ENCODE results near the gene PCDHB14. TPM values are rescaled to one million over a fixed set of nuclear protein-coding genes. Genes with fewer than 3 reads are reported as not detected.
"Not testable (repeated sequence)": the region's sequence is repeated elsewhere in the genome, so short reads cannot be mapped to it uniquely, and the experiment has no call there.

The PCDHB14 gene
- polyA plus RNA-seq, 5 donors: 9.1 to 10.3 (median 9.3) TPM

DNA sequence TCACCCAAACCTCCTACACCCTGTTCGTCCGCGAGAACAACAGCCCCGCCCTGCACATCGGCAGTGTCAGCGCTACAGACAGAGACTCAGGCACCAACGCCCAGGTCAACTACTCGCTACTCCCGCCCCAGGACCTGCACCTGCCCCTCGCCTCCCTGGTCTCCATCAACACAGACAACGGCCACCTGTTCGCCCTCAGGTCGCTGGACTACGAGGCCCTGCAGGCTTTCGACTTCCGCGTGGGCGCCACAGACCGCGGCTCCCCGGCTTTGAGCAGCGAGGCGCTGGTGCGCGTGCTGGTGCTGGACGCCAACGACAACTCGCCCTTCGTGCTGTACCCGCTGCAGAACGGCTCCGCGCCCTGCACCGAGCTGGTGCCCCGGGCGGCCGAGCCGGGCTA is 22.0 kb upstream of the PCDHB14 start:
- not testable (repeated sequence) for DNase-seq

DNA sequence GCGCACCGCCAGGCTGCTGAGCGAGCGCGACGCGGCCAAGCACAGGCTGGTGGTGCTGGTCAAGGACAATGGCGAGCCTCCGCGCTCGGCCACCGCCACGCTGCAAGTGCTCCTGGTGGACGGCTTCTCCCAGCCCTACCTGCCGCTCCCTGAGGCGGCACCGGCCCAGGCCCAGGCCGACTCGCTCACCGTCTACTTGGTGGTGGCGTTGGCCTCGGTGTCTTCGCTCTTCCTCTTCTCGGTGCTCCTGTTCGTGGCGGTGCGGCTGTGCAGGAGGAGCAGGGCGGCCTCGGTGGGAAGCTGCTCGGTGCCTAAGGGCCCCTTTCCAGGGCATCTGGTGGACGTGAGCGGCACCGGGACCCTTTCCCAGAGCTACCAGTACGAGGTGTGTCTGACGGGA is 21.5 kb upstream of the PCDHB14 start:
- not testable (repeated sequence) for DNase-seq

DNA sequence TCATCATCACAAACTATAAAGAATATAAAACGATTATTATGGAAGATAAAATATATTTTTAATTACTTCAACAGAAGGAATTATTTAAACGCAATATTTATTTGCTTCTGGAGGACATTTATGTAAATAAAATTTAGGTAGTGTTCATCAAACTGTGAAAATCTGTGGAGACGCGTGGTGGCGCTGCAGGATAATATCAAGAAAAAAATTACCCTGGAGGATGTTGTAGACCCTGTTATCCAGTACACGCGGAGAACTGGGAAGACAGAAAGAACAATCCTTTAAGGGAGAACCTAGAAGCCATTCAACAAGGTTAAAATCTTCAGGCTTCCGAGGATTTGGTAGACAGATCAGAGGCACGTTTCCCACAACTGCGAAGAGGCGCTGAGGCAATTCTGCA is 14.7 kb upstream of the PCDHB14 start, which contains the start of gene PCDHB12:
TSS of gene PCDHB12 (plus strand) at position 242 of the 400 bp plus-strand sequence. CDS start 189 bp downstream, outside the sequence.
- peak in 1 of 2 donors; percentile 18 for DNase-seq

GRCh38 chr5:141210281-141210680 is 12.9 kb upstream of the PCDHB14 start:
- DNase-seq: not testable (repeated sequence)

DNA sequence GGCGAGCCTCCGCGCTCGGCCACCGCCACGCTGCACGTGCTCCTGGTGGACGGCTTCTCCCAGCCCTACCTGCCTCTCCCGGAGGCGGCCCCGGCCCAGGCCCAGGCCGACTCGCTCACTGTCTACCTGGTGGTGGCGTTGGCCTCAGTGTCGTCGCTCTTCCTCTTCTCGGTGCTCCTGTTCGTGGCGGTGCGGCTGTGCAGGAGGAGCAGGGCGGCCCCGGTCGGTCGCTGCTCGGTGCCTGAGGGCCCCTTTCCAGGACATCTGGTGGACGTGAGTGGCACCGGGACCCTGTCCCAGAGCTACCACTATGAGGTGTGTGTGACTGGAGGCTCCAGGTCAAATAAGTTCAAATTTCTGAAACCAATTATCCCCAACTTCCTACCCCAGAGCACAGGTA is 12.3 kb upstream of the PCDHB14 start:
- DNase-seq: not testable (repeated sequence)

GRCh38 chr5:141213656-141214339 is 9.3 kb upstream of the PCDHB14 start, which contains the start of gene PCDHB13:
PCDHB13 (plus strand) TSS chr5:141213919; CDS start chr5:141214124, 205 bp downstream.
- not testable (repeated sequence) for DNase-seq

DNA sequence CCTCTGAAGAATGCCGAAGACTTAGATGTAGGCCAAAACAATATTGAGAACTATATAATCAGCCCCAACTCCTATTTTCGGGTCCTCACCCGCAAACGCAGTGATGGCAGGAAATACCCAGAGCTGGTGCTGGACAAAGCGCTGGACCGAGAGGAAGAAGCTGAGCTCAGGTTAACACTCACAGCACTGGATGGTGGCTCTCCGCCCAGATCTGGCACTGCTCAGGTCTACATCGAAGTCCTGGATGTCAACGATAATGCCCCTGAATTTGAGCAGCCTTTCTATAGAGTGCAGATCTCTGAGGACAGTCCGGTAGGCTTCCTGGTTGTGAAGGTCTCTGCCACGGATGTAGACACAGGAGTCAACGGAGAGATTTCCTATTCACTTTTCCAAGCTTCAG is 8.6 kb upstream of the PCDHB14 start:
- DNase-seq: not testable (repeated sequence)

- not testable (repeated sequence) for DNase-seq
Measured at GRCh38 chr5:141215504-141215903, 7.6 kb upstream of the PCDHB14 start.

GRCh38 chr5:141216035-141216434 is 7.1 kb upstream of the PCDHB14 start:
- DNase-seq: not testable (repeated sequence)

- DNase-seq: not testable (repeated sequence)
Measured at GRCh38 chr5:141224844-141225243, 1.7 kb downstream of the PCDHB14 start.

GRCh38 chr5:141225421-141225820 is 2.3 kb downstream of the PCDHB14 start:
- DNase-seq: not testable (repeated sequence)

GRCh38 chr5:141234109-141234667 is 11.0 kb downstream of the PCDHB14 start:
- DNase-seq: peak in 1 of 2 donors; percentile 22

DNA sequence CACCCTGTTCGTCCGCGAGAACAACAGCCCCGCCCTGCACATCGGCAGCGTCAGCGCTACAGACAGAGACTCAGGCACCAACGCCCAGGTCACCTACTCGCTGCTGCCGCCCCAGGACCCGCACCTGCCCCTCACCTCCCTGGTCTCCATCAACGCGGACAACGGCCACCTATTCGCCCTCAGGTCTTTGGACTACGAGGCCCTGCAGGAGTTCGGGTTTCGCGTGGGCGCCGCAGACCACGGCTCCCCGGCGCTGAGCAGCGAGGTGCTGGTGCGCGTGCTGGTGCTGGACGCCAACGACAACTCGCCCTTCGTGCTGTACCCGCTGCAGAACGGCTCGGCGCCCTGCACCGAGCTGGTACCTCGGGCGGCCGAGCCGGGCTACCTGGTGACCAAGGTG is 12.8 kb downstream of the PCDHB14 start:
- DNase-seq: not testable (repeated sequence)

DNA sequence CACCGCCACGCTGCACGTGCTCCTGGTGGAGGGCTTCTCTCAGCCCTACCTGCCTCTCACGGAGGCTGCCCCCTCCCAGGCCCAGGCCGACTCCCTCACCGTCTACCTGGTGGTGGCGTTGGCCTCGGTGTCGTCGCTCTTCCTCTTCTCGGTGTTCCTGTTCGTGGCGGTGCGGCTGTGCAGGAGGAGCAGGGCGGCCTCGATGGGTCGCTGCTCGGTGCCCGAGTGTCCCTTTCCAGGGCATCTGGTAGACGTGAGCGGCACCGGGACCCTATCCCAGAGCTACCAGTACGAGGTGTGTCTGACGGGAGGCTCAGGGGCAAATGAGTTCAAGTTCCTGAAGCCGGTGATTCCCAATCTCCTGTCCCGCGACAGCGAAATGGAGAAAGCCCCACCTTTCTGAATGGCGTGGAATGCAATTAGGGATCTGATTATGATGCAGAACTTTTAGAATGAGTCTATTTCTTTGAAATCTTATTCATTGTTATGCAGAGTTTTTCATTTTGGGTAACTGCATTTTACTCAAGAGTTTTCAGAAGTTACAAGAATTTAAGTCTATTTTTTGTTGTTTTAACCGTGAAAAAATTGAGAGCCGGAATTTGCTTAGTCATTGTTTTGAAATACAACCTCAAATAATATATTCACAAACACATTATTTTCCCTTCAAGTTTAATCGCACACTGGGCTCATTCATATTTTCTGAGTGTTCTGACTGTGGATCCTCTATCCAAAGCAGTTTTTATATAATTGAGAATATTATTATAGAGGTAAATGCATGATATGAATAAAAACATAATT is 13.6 kb downstream of the PCDHB14 start:
- DNase-seq: no peak

- DNase-seq: no peak
Measured at GRCh38 chr5:141241496-141241895, 18.4 kb downstream of the PCDHB14 start.

DNA sequence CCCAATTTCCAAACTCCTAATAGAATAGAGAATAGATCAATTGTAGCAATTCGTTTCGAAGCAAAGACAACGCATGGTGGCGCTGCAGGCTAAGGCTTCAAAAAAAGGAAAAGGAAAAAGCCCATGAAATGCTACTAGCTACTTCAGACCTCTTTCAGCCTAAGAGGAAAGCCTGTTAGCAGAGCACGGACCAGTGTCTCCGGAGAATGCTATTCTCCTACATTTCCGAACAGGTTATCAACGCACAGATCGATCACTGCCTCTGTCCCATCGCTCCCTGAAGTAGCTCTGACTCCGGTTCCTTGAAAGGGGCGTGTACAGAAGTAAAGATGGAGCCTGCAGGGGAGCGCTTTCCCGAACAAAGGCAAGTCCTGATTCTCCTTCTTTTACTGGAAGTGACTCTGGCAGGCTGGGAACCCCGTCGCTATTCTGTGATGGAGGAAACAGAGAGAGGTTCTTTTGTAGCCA is 22.1 kb downstream of the PCDHB14 start, which contains the start of gene PCDHB15:
TSS of gene PCDHB15 (plus strand) at position 146 of the 468 bp plus-strand sequence. CDS start at position 330, 184 bp downstream.
- peak in 1 of 2 donors; percentile 14 for DNase-seq

- not testable (repeated sequence) for DNase-seq
Measured at GRCh38 chr5:141246971-141247370, 23.8 kb downstream of the PCDHB14 start.

- not testable (repeated sequence) for DNase-seq
Measured at GRCh38 chr5:141247434-141247833, 24.3 kb downstream of the PCDHB14 start.

- DNase-seq: no peak
Measured at GRCh38 chr5:141250576-141250975, 27.4 kb downstream of the PCDHB14 start.

GRCh38 chr5:141258464-141258863 is 35.3 kb downstream of the PCDHB14 start:
- DNase-seq: no peak

GRCh38 chr5:141258948-141259347 is 35.8 kb downstream of the PCDHB14 start:
- no peak for DNase-seq
